SHP77 treated with DMSO at 0.1 percent for 48 hours (cell line): ENCODE measurements around the gene GDF11.

Experiments used
- DNase-seq: peaks from one replicate; lab custom pipeline; 2025; lab: John Stamatoyannopoulos, UW

Gene GDF11

DNA sequence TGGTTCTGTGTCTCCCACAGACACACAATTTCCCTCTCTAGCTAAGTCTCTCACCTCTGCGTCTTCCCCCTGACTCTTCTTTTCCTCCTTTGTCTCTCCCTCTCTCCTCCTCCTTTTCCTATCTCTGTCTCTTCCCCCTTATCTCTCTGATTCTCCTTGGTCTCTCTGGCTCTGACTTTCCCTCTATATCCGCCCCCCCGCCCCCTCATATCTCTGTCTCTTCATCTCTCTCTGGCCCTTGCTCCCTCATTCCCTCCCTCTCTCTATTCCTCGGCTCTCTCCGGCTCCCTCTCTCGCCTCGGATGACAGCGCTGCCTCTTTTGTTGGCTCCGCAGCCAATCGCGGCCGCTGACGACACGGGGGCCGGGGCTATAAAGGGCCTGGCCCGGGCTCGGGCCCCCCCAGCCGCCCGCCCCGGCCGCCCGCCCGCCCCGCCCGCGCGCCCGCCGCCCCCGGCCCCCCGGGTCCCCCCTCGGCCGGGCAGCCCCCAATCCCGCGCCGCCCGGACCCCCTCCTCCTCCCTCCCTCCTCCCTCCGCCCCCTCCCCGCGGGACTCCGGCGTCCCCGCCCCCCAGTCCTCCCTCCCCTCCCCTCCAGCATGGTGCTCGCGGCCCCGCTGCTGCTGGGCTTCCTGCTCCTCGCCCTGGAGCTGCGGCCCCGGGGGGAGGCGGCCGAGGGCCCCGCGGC, at the start of gene GDF11:
TSS of gene GDF11 (plus strand) at position 404 of the 687 bp plus-strand sequence. CDS start at position 599, 195 bp downstream.
- peak; percentile 29 for DNase-seq

DNA sequence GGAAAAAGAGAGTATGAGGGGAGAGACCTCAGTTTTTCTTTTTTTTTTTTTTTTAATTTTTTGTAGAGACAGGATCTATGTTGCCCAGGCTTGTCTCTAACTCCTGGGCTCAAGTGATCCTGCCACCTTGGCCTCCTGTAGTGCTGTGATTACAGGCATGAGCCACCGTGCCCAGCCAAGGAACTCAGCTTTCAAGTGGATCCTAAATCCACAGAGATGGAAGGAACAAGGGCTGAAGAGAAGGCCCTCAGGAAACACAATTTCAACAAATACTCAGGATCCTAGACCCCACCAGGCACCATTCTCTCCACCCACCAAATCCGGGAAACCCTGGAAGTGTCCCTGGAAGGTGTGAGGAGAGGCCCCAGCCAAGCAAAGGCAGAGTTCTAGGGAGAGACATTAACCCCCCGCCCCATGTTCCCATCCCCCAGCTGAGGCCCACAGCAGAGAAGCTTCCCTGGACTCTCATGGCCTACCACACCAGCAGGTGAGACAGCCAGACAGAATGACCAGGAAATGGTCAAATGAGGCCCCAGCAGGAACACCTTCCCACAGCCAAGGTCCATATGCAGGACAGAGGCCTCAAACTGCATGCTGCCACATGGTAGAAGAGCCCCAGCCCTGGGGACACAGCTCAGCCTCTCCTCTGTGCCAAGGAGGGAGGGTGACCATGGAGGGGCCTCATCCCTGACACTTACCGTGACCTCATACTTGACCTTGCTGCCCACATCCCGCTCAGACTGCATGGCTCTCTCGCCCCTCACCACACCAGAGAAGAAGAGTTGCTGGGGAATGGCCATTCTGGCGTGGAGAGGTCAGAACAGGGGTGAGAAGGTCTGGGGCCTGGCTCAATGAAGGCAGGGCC, 49.4 kb upstream of the GDF11 start:
- no peak for DNase-seq

DNA sequence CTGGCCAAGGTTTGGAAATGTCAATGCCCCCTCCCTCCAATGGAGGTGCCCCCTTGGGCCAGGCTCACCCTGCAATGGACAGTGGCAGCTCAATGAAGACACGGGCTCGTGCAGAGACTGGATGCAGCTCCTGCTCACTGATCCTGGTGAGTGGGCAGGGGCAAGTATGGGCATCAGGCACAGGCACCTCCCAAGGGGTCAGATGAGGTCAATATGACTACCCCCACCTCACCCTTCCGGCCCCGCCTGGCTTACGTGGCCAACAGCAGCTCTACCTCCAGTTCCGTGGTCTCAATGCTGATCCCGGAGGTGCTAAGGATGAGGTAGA, 48.8 kb upstream of the GDF11 start:
- no peak for DNase-seq

DNA sequence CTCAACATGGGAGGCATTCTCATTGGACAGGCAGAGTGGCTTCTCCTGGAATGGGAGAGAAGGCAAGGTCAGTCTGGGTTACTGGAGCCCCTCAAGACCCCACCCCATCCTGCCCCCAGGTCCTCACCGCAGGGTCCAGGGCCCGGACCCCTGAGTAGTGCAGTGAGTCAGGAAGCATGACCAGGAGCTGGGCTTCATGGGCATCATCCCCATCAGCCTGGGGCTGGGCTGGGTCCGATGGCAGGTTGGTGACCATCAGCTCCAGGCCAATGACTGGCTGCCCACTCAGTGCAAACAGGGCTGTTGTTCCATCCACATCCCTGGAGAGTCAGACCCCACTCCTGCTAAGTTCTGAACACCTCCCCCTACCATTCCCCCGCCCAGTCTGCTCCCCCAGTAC, 48.3 kb upstream of the GDF11 start:
- no peak for DNase-seq

DNA sequence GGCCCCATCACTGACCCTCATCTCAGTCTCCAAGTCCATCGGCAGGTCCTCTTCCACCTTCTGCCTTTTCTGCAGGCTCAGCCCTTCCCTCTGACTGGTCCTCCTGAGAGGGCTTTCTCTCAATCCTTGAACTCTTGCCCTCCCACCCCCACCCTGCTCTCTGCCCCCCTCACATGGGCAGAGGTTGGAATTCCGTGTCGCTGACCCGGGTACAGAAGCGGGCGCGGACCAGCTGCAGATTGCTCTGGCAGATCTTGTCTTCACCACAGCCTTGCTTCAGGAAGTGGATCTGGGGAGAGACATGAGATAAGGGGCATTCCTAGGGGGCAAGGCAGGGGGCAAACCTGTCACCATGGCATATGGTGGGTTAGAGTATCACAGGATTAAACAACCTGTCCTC, 47.6 kb upstream of the GDF11 start:
- no peak for DNase-seq

DNA sequence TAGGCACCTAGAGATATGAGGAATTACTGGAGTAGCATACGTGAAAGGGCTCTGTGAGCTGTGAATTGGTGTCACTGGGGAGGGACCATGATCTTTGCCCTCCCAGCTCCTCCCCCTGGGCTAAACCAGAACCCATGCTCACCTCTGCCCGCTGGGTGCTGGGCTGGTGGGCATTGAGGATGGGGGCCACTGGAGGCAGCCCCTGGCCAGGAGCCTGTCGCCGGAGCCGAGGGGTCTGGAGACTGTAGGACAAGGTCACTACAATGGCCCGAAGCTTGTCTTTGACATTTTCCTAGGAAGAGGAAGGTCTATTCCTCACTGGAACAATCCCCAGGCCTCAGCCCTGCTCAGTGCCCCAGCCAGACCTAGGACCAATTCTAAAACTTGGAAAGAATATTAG, 46.8 kb upstream of the GDF11 start:
- no peak for DNase-seq

DNA sequence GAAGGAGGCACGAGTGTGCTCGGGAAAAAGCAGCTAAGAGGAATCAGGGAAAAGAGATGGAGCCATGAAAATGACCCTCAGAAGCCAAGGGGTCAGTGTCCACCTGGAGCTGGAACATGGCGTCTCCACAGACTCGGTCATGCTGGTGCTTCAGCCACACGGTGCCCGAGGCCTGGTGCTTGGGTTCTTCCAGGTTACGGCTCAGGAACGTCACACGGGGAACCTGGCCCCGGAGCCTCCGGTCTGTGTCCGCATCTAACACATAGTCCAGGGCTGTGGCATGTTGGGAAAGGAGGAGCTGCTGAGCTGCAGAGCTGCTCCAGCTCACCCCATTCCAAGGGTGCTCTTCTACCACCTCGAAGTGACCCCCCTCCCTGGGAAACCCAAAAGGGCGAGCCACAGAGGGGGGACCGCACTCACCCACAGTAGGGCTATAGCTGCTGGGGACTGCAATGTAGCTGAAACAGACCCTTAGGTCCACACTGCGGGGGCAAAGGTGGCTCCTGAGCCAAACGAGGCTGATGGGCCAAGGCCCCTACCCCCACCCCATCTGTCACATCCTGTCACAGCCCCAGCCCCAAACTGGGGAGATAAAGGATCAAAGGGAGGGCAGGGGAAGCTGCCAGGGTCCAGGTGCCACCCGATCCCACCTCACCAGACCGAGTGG, 46.0 kb upstream of the GDF11 start:
- no peak for DNase-seq

DNA sequence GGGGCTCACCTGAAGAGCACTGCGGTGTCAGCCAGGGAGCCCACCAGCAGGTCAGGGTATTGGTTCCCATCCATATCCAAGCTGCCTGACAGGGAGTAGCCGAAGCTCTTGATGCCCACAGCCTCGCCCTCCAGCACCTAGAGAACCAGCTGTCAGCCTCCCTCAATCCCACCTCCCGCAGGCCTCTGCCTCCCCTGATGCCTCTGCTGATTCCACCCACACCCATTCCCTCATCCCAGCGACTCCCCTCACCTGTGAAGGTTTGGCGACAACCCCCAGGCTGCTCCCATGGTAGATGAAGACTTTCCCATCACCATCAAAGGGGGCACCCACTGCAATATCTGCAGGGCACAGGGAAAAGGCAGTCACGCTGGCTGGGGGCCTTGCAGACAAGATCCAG, 45.2 kb upstream of the GDF11 start:
- DNase-seq: no peak

DNA sequence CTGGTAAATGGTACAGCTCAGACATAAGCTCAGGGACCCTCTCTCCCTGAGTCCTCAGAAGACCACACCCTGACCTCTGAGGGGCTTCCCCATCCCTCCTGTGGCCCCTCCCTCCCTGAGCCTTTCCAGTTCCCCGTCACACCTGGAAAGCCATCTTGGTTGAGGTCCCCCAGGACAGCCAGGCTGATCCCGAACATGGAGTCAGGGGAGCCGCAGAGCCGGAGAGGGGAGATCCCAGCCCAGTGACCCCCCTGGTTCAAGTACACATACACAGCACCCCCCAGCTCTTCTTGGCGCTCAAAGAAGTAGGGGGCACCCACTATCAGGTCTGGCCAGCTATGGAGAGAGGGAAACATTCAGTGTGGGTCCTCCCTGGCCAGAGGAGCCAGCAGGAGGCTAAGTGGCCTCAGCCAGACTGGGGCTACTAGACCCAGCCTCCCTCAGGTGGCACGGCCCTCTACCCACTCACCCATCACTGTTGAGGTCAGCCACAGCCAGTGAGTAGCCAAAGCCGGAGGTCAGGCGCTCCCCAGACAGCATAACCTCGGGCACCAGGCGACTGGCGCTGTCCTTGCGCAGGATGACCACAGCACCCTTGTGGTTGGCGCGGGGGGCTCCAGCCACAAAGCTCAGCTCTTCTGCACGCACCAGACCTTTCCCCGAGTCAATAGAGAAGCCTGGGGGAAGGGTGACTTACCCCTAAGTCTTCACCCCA, 44.5 kb upstream of the GDF11 start:
- DNase-seq: no peak

DNA sequence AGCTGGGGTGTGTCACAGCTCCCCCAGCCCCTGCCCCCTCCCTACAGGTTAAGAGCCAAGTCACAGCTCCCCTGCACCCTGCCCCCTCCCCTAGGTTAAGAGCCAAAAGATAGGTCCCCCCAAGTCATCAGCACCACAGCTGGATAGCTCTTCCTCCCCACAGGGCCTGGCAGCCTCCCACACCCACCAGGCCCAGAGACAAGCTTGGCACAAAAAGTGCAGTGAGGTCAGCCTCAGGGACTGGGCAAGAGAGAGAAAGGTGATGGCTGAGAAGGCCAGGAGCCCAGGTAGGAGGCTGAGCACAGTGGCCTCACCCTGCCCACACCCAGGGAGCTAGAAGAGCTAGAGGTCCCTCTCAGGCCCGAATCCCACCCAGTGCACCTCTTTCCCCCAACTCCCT, 44.0 kb upstream of the GDF11 start:
- DNase-seq: no peak

DNA sequence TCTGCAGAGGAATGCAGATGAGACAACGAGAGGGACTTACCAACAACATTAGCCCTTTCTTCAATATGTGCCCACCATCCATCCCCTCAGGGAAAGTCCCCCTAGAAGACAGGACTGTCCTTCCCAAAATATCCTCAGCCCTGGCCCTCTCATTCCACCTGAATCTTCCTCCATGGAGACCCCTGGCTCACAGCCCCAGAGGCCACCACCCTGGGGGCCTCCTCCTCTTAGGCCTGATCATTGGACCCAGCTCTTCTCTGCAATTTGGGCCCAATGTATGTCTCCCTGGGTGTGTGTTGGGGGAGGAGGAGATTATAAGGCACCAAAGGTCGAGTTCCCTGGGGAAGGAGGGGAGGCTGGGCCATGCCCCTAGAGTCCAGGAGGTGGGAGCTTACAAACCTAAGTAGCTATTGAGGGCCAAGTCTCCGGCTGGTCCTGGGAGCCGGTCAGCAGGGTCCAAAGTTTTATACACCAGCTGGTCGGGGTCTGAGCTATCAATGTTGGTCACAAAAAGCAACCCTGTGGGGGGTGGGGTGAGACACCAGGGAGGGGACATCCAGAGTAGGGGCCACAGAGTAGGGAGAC, 43.4 kb upstream of the GDF11 start:
- DNase-seq: no peak

DNA sequence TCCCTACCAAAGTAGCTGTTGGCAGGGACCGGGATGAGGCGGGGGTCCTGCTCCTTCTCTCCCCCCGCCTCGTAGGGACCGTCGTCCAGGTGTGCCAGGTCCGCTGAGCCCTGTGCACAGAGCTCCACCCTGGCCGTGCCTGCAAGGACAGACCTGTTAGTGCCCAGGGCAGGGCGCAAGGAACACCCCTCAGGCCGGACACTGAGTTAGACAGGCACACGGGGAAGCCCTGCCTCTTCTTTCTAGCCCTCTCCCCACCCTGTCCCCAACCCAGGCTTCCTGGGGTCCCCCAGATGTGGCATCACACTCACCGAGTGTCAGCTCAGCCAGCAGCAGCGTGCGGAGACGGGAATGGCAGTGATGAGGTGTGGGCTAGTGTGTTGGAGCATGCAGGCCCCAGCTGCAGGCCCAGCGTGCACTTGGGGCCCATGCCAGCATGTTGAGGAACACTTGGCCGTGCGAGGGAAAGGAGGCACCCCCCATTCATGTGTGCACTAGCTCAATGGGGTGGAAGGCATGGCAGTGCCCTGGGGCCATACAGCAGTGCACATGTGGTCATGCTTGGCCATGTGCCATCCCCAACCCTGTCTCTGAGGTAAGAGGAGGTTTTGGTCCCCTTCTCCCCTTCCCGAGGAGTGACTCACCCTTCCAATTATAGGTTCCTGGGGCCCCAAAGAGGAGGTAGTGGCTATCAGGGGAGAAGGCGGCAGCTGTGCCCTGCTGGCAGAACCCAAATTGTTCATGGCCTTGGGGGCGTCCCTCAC, 42.5 kb upstream of the GDF11 start:
- no peak for DNase-seq

DNA sequence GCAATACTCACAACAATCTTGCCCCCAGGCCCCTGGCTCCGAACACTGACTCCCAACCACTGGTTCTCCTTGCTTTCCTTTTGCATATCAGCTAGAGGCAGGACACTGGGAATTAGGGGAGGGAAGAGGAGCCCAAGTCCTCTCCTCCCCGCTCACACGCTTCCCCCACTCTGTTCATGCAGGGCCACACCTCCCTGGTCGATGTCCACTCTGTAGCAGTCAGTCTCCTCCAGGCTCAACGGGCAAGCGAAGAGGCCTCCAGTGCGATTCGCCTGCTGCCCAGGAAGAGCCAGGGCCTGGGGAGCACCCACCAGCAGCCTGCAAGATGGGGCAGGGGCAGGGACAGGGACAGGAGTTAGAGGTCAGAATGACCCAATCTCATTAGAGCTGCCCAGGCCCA, 40.1 kb upstream of the GDF11 start:
- no peak for DNase-seq

DNA sequence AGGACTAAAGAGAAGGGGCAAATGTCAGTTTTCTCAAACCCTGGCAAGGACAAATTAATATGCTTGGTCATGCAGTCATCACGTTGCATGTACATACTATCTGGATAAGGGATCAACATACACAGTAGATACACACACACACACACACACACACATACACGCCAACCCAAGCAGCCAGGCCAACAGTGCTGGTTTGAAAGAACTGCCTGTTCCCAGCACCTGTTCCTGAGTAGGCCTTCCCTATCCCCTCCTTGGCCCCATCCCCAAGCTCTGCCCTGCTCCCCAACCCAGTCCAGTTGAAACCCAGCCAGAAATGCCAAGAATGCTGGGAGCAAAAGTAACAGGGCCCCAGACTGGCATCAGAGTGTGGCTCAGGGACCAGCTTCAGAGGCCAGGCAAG, 39.6 kb upstream of the GDF11 start:
- DNase-seq: no peak

DNA sequence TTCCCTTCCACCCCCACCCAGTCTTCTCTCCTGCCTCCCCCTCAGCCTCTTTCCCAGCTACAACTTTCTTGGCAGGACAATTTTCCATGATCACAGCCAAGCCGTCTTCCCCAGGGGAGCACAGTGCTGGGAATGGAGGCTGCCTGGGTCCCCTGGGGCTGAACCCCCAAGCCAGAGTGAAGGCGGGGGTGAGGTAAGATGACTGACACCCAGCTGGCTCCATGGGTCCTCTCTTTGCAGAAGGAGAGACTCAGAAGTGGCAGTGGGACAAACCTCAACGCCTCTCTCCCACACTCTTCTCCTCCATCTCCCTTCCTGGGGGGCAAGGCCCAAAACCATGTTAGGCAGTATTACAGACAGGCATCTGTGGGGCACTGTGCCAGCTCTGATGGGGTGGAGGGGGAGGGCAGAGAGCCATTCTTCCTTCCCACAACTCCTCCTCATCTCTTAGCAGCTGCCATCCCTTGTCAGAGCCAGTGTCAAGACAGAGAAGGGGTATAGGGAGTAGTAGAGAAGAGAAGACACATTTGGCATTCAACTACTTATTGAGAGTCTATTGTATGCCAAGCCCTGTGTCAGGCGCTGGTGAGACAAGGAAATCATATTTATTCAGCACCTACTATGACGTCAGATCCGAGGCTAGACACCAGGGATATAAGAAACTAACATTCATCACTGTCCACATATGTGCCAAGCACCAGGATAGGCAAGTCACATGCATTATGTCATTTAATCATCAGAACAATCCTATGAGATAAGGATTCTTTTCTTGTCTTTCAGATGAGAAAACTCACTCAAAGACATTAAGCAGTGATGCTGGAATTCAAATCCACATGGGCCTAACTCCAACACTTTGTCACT, 38.8 kb upstream of the GDF11 start:
- DNase-seq: no peak

DNA sequence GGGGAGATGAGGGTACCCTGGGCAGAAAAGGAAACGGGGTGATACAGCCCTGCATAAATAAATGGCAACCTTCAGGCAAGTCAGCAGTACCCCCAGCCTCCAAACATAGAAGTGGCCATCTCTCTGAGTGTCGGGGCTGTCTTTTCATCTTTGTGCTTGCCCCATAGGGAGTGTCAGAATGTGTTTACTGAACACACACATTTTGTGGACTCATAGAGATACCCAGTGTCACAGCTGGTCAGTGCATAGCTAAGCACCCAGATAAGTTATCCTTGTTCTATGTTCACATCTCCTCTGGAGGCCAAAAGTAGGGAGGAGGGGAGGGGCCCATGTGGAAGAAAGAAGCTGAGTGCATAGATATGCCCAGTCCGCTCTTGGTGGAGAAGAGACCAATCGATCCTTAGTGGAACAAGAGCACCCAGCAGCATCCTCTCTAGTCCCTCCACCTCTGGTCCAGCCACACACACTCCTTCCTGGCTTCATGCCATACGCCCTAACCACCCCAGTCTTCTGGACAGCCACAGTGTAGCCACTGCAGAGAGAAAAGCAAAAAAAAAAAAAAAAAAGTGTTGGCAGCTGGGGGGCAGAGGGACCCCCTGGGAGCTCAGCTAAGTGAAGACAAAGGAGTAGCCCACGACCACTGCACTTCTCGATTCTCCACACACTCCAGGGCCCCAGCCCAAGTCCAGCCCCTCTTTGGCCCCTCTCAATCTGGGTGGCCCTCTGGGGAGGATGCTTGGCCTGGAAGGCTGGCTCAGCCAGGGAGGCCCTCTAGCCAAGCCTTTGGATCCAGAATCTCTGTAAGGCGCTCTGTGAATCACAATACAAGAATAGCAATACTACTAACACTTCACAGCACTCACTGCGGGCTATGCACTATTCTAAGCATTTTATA, 37.9 kb upstream of the GDF11 start:
- no peak for DNase-seq

DNA sequence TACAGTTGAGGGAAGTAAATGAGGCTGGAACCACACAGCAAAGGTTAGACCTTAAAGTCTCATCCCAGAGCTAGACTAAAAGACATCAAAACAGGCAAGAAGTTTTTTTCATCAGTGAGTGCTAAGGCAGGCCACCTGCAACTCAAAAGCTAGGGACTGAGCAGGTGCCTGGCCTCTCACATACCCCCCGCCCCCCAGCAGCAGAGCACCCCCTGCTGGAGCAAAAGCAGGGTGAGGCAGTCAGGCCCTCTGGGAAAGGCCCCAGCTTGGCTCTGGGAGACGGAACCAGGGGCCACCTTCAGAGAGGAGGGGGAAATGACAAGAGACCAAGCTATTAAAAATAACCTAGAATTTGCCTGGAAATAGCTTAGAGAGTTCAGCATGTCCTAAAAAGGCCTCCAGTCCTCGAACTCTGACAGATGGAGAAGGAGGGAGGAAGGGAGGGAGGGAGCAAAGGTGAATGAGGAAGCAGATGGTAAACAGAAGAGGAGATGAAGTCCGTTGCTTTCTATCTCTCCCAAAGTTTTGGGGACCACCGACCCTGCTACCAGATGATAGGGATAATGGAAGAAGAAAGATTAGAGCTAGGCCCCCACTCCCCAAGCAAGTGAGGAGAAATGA, 37.0 kb upstream of the GDF11 start:
- DNase-seq: peak; percentile 8

DNA sequence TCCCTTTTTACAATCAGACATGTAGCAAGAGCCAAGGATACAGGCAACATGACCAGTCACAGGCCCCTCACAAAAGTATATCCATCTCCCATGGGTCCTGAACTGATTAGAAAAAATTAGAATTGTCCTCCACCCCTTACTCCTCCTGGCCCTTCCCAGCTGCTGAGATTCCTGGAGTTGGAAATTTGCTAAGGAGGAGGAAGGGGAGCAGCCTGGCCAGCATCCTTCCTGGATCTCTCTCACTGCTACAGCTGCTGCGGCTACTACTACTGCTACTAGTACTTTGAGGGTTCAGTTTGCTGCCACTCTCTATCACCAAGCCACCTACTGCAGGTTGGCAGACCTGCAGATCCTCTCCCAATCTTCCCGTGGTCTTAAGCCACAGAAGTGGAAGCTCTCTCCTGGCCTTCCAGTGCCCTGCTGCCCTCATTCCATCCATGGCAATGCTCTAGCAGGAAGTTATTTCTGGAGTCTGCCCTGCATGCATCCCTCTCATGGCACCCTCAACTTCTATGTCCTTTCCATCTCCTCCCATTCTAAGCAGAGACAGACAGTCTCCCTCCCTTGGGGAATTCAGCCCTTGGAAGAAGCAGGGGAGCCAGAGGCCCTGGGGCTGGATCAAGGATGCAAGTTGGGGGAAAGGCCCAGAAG, 36.2 kb upstream of the GDF11 start:
- no peak for DNase-seq
